ENCODE data around the gene ABCA3. TPM values are rescaled to one million over a fixed set of nuclear protein-coding genes. Genes with fewer than 3 reads are reported as not detected.

Gene ABCA3
- total RNA-seq, 1 experiment from 2014 or later = 7.6 TPM

GRCh38 chr16:2228161-2228824, 112.2 kb downstream of the ABCA3 start:
- no peak for TF ChIP-seq CTCF (IDR thresholded peaks at IDR 0.05; ENCODE audit: unreplicated experiment)
- DNase-seq = no peak
- Mint-ChIP-seq H3K27ac (ENCODE audit: unreplicated experiment) (no peak overlapping the region), H3K27me3 (ENCODE audit: unreplicated experiment) (no peaks in the 10 kb centered on the region), H3K9me3 (ENCODE audit: low read depth, unreplicated experiment) (no peaks in the 10 kb centered on the region), H3K4me3 (ENCODE audit: low read depth, unreplicated experiment) (no peak overlapping the region), H3K36me3 (ENCODE audit: insufficient read depth, unreplicated experiment) (peaks cover 74% of the 10 kb centered on the region), H3K4me1 (ENCODE audit: low read depth, unreplicated experiment) (peaks cover 9% of the 10 kb centered on the region)
- CTCF ChIA-PET = interaction anchor here (0.6 kb wide), 1 partner anchor 572 kb away, joined by 4 read pairs; no protein-coding TSS in a partner anchor
- intact Hi-C loops (cut with micrococcal nuclease; ENCODE audit: unreplicated experiment) = no loop called here
- BruUV-seq (replicated peaks) = no TSS peak

- CTCF ChIA-PET = interaction anchor here (0.9 kb wide), 1 partner anchor 71 kb away, joined by 3 read pairs; the partner anchor contains the start of gene TRAF7
- H3K27ac Mint-ChIP-seq (ENCODE audit: unreplicated experiment) = peak overlapping the region; percentile 19
- peaks cover 71% of the 10 kb centered on the region for H3K36me3 Mint-ChIP-seq (ENCODE audit: insufficient read depth, unreplicated experiment)
- DNase-seq = no peak
- no TSS peak for BruUV-seq (replicated peaks)
- H3K27me3 Mint-ChIP-seq (ENCODE audit: unreplicated experiment) = no peaks in the 10 kb centered on the region
- no peak for TF ChIP-seq CTCF (IDR thresholded peaks at IDR 0.05; ENCODE audit: unreplicated experiment)
- H3K4me3 Mint-ChIP-seq (ENCODE audit: low read depth, unreplicated experiment) = no peak overlapping the region
- no peaks in the 10 kb centered on the region for H3K9me3 Mint-ChIP-seq (ENCODE audit: low read depth, unreplicated experiment)
- peaks cover 9% of the 10 kb centered on the region for H3K4me1 Mint-ChIP-seq (ENCODE audit: low read depth, unreplicated experiment)
- intact Hi-C loops (cut with micrococcal nuclease; ENCODE audit: unreplicated experiment) = no loop called here
These were observed 113.6 kb downstream of the ABCA3 start for GRCh38 chr16:2226918-2227317.

GRCh38 chr16:2226245-2226793, 114.2 kb downstream of the ABCA3 start:
- Mint-ChIP-seq H3K9me3 (ENCODE audit: low read depth, unreplicated experiment) (no peaks in the 10 kb centered on the region), H3K27me3 (ENCODE audit: unreplicated experiment) (no peaks in the 10 kb centered on the region), H3K4me1 (ENCODE audit: low read depth, unreplicated experiment) (peaks cover 9% of the 10 kb centered on the region), H3K36me3 (ENCODE audit: insufficient read depth, unreplicated experiment) (peaks cover 68% of the 10 kb centered on the region), H3K4me3 (ENCODE audit: low read depth, unreplicated experiment) (no peak overlapping the region), H3K27ac (ENCODE audit: unreplicated experiment) (no peak overlapping the region)
- CTCF ChIA-PET = interaction anchor here (0.7 to 1.0 kb wide), 3 partner anchors 25 to 231 kb away, joined by 3 to 8 read pairs (median 5); partner anchors contain the start of genes ECI1 and TRAF7
- intact Hi-C loops (cut with micrococcal nuclease; ENCODE audit: unreplicated experiment) = no loop called here
- no TSS peak for BruUV-seq (replicated peaks)
- no peak for DNase-seq
- TF ChIP-seq CTCF (IDR thresholded peaks at IDR 0.05; ENCODE audit: unreplicated experiment) = no peak

Small RNAs within 50 kb of the gene (microRNA-seq; reads per million reads assigned to microRNA genes)
- gene MIR3677 (1.1 reads per million), gene MIR4717 (not detected)

Other genes starting within 250 kb of the ABCA3 start
- gene PKD1, start 204.8 kb downstream of the ABCA3 start, total RNA-seq (2022) = 82.0 and 86.0 TPM in 2 replicates
- gene RAB26, start 192.1 kb downstream of the ABCA3 start, total RNA-seq (2022) = 10.8 and 12.3 TPM in 2 replicates
- 118 and 127 TPM in 2 replicates for gene TRAF7, start 184.9 kb downstream of the ABCA3 start, total RNA-seq (2022)
- gene CASKIN1, start 144.1 kb downstream of the ABCA3 start, total RNA-seq (2022) = 1.4 and 2.6 TPM in 2 replicates
- gene MLST8, start 135.3 kb downstream of the ABCA3 start, total RNA-seq (2022) = 58.0 and 59.7 TPM in 2 replicates
- 15.8 and 17.3 TPM in 2 replicates for gene BRICD5, start 129.9 kb downstream of the ABCA3 start, total RNA-seq (2022)
- 45.0 and 49.6 TPM in 2 replicates for gene PGP, start 125.9 kb downstream of the ABCA3 start, total RNA-seq (2022)
- 35.4 and 36.5 TPM in 2 replicates for gene E4F1, start 117.1 kb downstream of the ABCA3 start, total RNA-seq (2022)
- 5.7 and 7.5 TPM in 2 replicates for gene DNASE1L2, start 104.3 kb downstream of the ABCA3 start, total RNA-seq (2022)
- gene ECI1, start 89.1 kb downstream of the ABCA3 start, total RNA-seq (2022) = 85.7 and 87.5 TPM in 2 replicates
- gene RNPS1, start 72.6 kb downstream of the ABCA3 start, total RNA-seq (2022) = 287 and 301 TPM in 2 replicates
- 47.9 and 54.5 TPM in 2 replicates for gene CCNF, start 88.7 kb upstream of the ABCA3 start, total RNA-seq (2022)
- 28.2 and 30.5 TPM in 2 replicates for gene TEDC2, start 119.4 kb upstream of the ABCA3 start, total RNA-seq (2022)
- not detected in 2 replicates for gene NTN3, start 130.6 kb upstream of the ABCA3 start, total RNA-seq (2022)
- 31.3 and 33.3 TPM in 2 replicates for gene TBC1D24, start 134.4 kb upstream of the ABCA3 start, total RNA-seq (2022)
- 260 and 262 TPM in 2 replicates for gene ATP6V0C, start 173.2 kb upstream of the ABCA3 start, total RNA-seq (2022)
- gene AMDHD2, start 179.6 kb upstream of the ABCA3 start, total RNA-seq (2022) = 60.2 and 65.1 TPM in 2 replicates
- gene CEMP1, start 190.7 kb upstream of the ABCA3 start, total RNA-seq (2022) = 0.86 and 0.90 TPM in 2 replicates
- 57.4 and 62.4 TPM in 2 replicates for gene PDPK1, start 197.3 kb upstream of the ABCA3 start, total RNA-seq (2022)